Measurements from ENCODE around the gene ASIC2. TPM values are rescaled to one million over a fixed set of nuclear protein-coding genes. Genes with fewer than 3 reads are reported as not detected.

Gene ASIC2
- total RNA-seq, 1 experiment from 2014 or later = not detected

- Histone ChIP-seq H2AFZ (ENCODE audit: low read depth, low read length, poor library complexity, severe bottlenecking) (no peak overlapping the region), H3K36me3 (ENCODE audit: control insufficient read depth in 1 of 2, insufficient read depth in 2 of 2, low read length in 2 of 2) (no peaks in the 10 kb centered on the region), H3K9ac (ENCODE audit: low read length) (no peak overlapping the region), H3K4me1 (ENCODE audit: control insufficient read depth in 1 of 2, insufficient read depth in 2 of 2, low read length in 2 of 2) (no peaks in the 10 kb centered on the region), H3K4me2 (ENCODE audit: low read length) (no peak overlapping the region), H3K27ac (ENCODE audit: low read depth, low read length) (no peak overlapping the region), H4K20me1 (ENCODE audit: insufficient read depth) (no peaks in the 10 kb centered on the region), H3K4me3 (replicated peaks in 1 of 2; ENCODE audit: low read depth in 1 of 2, low read length in 2 of 2) (no peak overlapping the region), H3K9me2 (ENCODE audit: insufficient read depth) (no peaks in the 10 kb centered on the region), H3K27me3 (ENCODE audit: insufficient read depth, low read length) (peaks cover 7% of the 10 kb centered on the region; the same call in 1 of the 2 replicates), H3K9me3 (ENCODE audit: control insufficient read depth in 1 of 2, insufficient read depth in 1 of 2, low read depth in 1 of 2, low read length in 2 of 2) (no peaks in the 10 kb centered on the region), H3K79me2 (ENCODE audit: insufficient read depth, low read length) (no peaks in the 10 kb centered on the region)
- BruUV-seq (replicated peaks) = no TSS peak
- ChIA-PET RAD21 (ENCODE audit: low non-redundant PET in 1 of 2, low total read pairs in 2 of 2, uncharacterized antibody in 2 of 2, unreplicated experiment in 2 of 2) (no interaction called here), POLR2A (no interaction called here), CTCF (no interaction called here)
- intact Hi-C loops (cut with micrococcal nuclease) = no loop called here
- DNase-seq (ENCODE audit: low read depth, low spot score) (no peak), ATAC-seq (no peak)
- no peak for TF ChIP-seq ATF3 (IDR thresholded peaks at IDR 0.05)
- no peak for TF ChIP-seq POLR2A (IDR thresholded peaks at IDR 0.05; ENCODE audit: borderline replicate concordance, extremely low read depth, insufficient read depth, insufficient read length)
Observed at GRCh38 chr17:33241390-33241789, 51.7 kb downstream of the ASIC2 start.

- Histone ChIP-seq H3K9me3 (ENCODE audit: control insufficient read depth in 1 of 2, insufficient read depth in 1 of 2, low read depth in 1 of 2, low read length in 2 of 2) (no peaks in the 10 kb centered on the region), H4K20me1 (ENCODE audit: insufficient read depth) (no peaks in the 10 kb centered on the region), H3K36me3 (ENCODE audit: control insufficient read depth in 1 of 2, insufficient read depth in 2 of 2, low read length in 2 of 2) (no peaks in the 10 kb centered on the region), H3K4me2 (ENCODE audit: low read length) (no peak overlapping the region), H3K4me3 (replicated peaks in 1 of 2; ENCODE audit: low read depth in 1 of 2, low read length in 2 of 2) (no peak overlapping the region), H3K27ac (ENCODE audit: low read depth, low read length) (no peak overlapping the region), H3K9ac (ENCODE audit: low read length) (no peak overlapping the region), H3K9me2 (ENCODE audit: insufficient read depth) (no peaks in the 10 kb centered on the region), H2AFZ (ENCODE audit: low read depth, low read length, poor library complexity, severe bottlenecking) (no peak overlapping the region), H3K79me2 (ENCODE audit: insufficient read depth, low read length) (no peaks in the 10 kb centered on the region), H3K27me3 (ENCODE audit: insufficient read depth, low read length) (peaks cover 7% of the 10 kb centered on the region; the same call in 1 of the 2 replicates), H3K4me1 (ENCODE audit: control insufficient read depth in 1 of 2, insufficient read depth in 2 of 2, low read length in 2 of 2) (peaks cover 0 to 1% of the 10 kb centered on the region in 2 experiments; a peak in 1 of 4 replicates)
- POLR2A ChIA-PET = no interaction called here
- CTCF ChIA-PET = no interaction called here
- RAD21 ChIA-PET (ENCODE audit: low non-redundant PET in 1 of 2, low total read pairs in 2 of 2, uncharacterized antibody in 2 of 2, unreplicated experiment in 2 of 2) = no interaction called here
- BruUV-seq (replicated peaks) = no TSS peak
- intact Hi-C loops (cut with micrococcal nuclease) = no loop called here
- ATAC-seq (no peak), DNase-seq (ENCODE audit: low read depth, low spot score) (no peak)
- TF ChIP-seq EZH2phosphoT487 (IDR thresholded peaks at IDR 0.05; ENCODE audit: borderline replicate concordance) (no peak), CEBPB (IDR thresholded peaks at IDR 0.05; ENCODE audit: low read depth) (no peak), SRF (IDR thresholded peaks at IDR 0.05; ENCODE audit: low read depth) (no peak), SIN3A (IDR thresholded peaks at IDR 0.05; ENCODE audit: low read depth) (no peak), CBX3 (IDR thresholded peaks at IDR 0.05; ENCODE audit: low read depth) (no peak), RAD21 (IDR thresholded peaks at IDR 0.05; ENCODE audit: low read depth) (no peak), POLR2AphosphoS5 (IDR thresholded peaks at IDR 0.05; ENCODE audit: low read depth, low read length) (no peak), ZFX (IDR thresholded peaks at IDR 0.05) (no peak), ZNF274 (IDR thresholded peaks at IDR 0.05; ENCODE audit: low read depth, low read length) (no peak), ZBTB33 (IDR thresholded peaks at IDR 0.05; ENCODE audit: extremely low read depth, insufficient replicate concordance, low read length) (no peak), FOSL1 (IDR thresholded peaks at IDR 0.05; ENCODE audit: low read depth) (no peak)
Observed at GRCh38 chr17:33240362-33240761, 52.7 kb downstream of the ASIC2 start.
